Dendritic cell treated with granulocyte-macrophage colony-stimulating factor and Interleukin-4, amounts not matched to agents 40 ng/mL and 50 ng/mL, for 4 days (primary cell): ENCODE data around the gene P2RX3.

Experiments used
- H3K27ac Mint-ChIP-seq: one replicate; pipeline ENCODE4 v1.8.0; 2022; ENCODE audit warnings: mild to moderate bottlenecking, mixed read lengths
- H3K27me3 Mint-ChIP-seq: one replicate; pipeline ENCODE4 v1.8.0; 2022; ENCODE audit warnings: mild to moderate bottlenecking, mixed read lengths
- H3K36me3 Mint-ChIP-seq: one replicate; pipeline ENCODE4 v1.8.0; 2022; ENCODE audit warnings: low read depth, mixed read lengths
- H3K4me1 Mint-ChIP-seq: one replicate; pipeline ENCODE4 v1.8.0; 2022; ENCODE audit warnings: low read depth, mixed read lengths
- H3K4me3 Mint-ChIP-seq: one replicate; pipeline ENCODE4 v1.8.0; 2022; ENCODE audit warnings: mild to moderate bottlenecking, moderate library complexity, mixed read lengths
- H3K9me3 Mint-ChIP-seq: one replicate; pipeline ENCODE4 v1.8.0; 2022; ENCODE audit warnings: mixed read lengths
- intact Hi-C: fragments of 100-400 bp; cut with micrococcal nuclease; formaldehyde crosslinking; loops from one replicate; pipeline ENCODE4 v1.15.0; 2022

The P2RX3 gene

GRCh38 chr11:57370941-57371340, 32.8 kb downstream of the P2RX3 start:
- H3K27ac Mint-ChIP-seq, result no peak overlapping the region

GRCh38 chr11:57373146-57373545, 35.0 kb downstream of the P2RX3 start:
- Mint-ChIP-seq H3K4me1 (peaks cover 35% of the 10 kb centered on the region), H3K27me3 (peaks cover 15% of the 10 kb centered on the region), H3K36me3 (no peaks in the 10 kb centered on the region), H3K9me3 (no peaks in the 10 kb centered on the region), H3K27ac (no peak overlapping the region), H3K4me3 (no peak overlapping the region)
- intact Hi-C loops, result no loop called here

More at GRCh38 chr11:57370941-57371340, 32.8 kb downstream of the P2RX3 start:
- no peak overlapping the region for H3K4me3 Mint-ChIP-seq
- H3K36me3 Mint-ChIP-seq, result no peaks in the 10 kb centered on the region
- H3K9me3 Mint-ChIP-seq, result no peaks in the 10 kb centered on the region
- peaks cover 10% of the 10 kb centered on the region for H3K27me3 Mint-ChIP-seq
- intact Hi-C loops, result no loop called here
- H3K4me1 Mint-ChIP-seq, result peaks cover 44% of the 10 kb centered on the region

GRCh38 chr11:57374966-57375365, 36.8 kb downstream of the P2RX3 start:
- H3K27me3 Mint-ChIP-seq, result peaks cover 17% of the 10 kb centered on the region
- no peaks in the 10 kb centered on the region for H3K36me3 Mint-ChIP-seq
- H3K4me1 Mint-ChIP-seq, result peaks cover 21% of the 10 kb centered on the region
- intact Hi-C loops, result no loop called here
- no peaks in the 10 kb centered on the region for H3K9me3 Mint-ChIP-seq
- no peak overlapping the region for H3K27ac Mint-ChIP-seq
- H3K4me3 Mint-ChIP-seq, result no peak overlapping the region

- H3K27ac Mint-ChIP-seq, result no peak overlapping the region
- intact Hi-C loops, result no loop called here
- peaks cover 20% of the 10 kb centered on the region for H3K27me3 Mint-ChIP-seq
- H3K4me1 Mint-ChIP-seq, result peaks cover 16% of the 10 kb centered on the region
- H3K4me3 Mint-ChIP-seq, result no peak overlapping the region
- H3K36me3 Mint-ChIP-seq, result no peaks in the 10 kb centered on the region
- no peaks in the 10 kb centered on the region for H3K9me3 Mint-ChIP-seq
These were observed 37.3 kb downstream of the P2RX3 start for GRCh38 chr11:57375490-57375889.

- Mint-ChIP-seq H3K9me3 (no peaks in the 10 kb centered on the region), H3K36me3 (no peaks in the 10 kb centered on the region), H3K27ac (no peak overlapping the region), H3K27me3 (peaks cover 22% of the 10 kb centered on the region), H3K4me3 (no peak overlapping the region), H3K4me1 (peaks cover 12% of the 10 kb centered on the region)
- intact Hi-C loops, result no loop called here
These were observed 38.2 kb downstream of the P2RX3 start for GRCh38 chr11:57376095-57377090.

GRCh38 chr11:57377107-57377506, 39.0 kb downstream of the P2RX3 start:
- Mint-ChIP-seq H3K36me3 (no peaks in the 10 kb centered on the region), H3K4me1 (peaks cover 12% of the 10 kb centered on the region), H3K27ac (no peak overlapping the region), H3K9me3 (no peaks in the 10 kb centered on the region), H3K27me3 (peaks cover 22% of the 10 kb centered on the region), H3K4me3 (no peak overlapping the region)
- intact Hi-C loops, result no loop called here

GRCh38 chr11:57378186-57378585, 40.0 kb downstream of the P2RX3 start:
- intact Hi-C loops, result no loop called here
- H3K27ac Mint-ChIP-seq, result no peak overlapping the region
- no peaks in the 10 kb centered on the region for H3K9me3 Mint-ChIP-seq
- no peak overlapping the region for H3K4me3 Mint-ChIP-seq
- no peaks in the 10 kb centered on the region for H3K36me3 Mint-ChIP-seq
- H3K27me3 Mint-ChIP-seq, result peaks cover 22% of the 10 kb centered on the region
- H3K4me1 Mint-ChIP-seq, result peaks cover 11% of the 10 kb centered on the region

- Mint-ChIP-seq H3K4me3 (no peak overlapping the region), H3K27me3 (peaks cover 22% of the 10 kb centered on the region), H3K4me1 (peaks cover 13% of the 10 kb centered on the region), H3K27ac (no peak overlapping the region), H3K9me3 (no peaks in the 10 kb centered on the region), H3K36me3 (no peaks in the 10 kb centered on the region)
- intact Hi-C loops, result no loop called here
These were observed 41.6 kb downstream of the P2RX3 start for GRCh38 chr11:57379732-57380131.

- H3K4me3 Mint-ChIP-seq, result no peak within 1 kb of the TSS
- H3K27me3 Mint-ChIP-seq, result peaks cover 22% of the 10 kb centered on the region
- intact Hi-C loops, result no loop called here
- peaks cover 6% of the 10 kb centered on the region for H3K4me1 Mint-ChIP-seq
- H3K27ac Mint-ChIP-seq, result no peak within 1 kb of the TSS
- no peaks in the 10 kb centered on the region for H3K9me3 Mint-ChIP-seq
- H3K36me3 Mint-ChIP-seq, result no peaks in the 10 kb centered on the region
These were observed 42.8 kb downstream of the P2RX3 start, which contains the start of gene PRG3 for GRCh38 chr11:57380975-57381374. PRG3 (minus strand) TSS chr11:57381150; CDS start chr11:57380708, 442 bp downstream.

- Mint-ChIP-seq H3K4me3 (no peak overlapping the region), H3K9me3 (no peaks in the 10 kb centered on the region), H3K36me3 (no peaks in the 10 kb centered on the region), H3K4me1 (peaks cover 18% of the 10 kb centered on the region), H3K27ac (no peak overlapping the region), H3K27me3 (peaks cover 4% of the 10 kb centered on the region)
- intact Hi-C loops, result no loop called here
These were observed 48.2 kb downstream of the P2RX3 start for GRCh38 chr11:57386178-57386940.

GRCh38 chr11:57387289-57388030, 49.3 kb downstream of the P2RX3 start:
- peaks cover 4% of the 10 kb centered on the region for H3K27me3 Mint-ChIP-seq
- H3K27ac Mint-ChIP-seq, result no peak overlapping the region
- H3K9me3 Mint-ChIP-seq, result no peaks in the 10 kb centered on the region
- peaks cover 23% of the 10 kb centered on the region for H3K4me1 Mint-ChIP-seq
- H3K36me3 Mint-ChIP-seq, result no peaks in the 10 kb centered on the region
- intact Hi-C loops, result no loop called here
- H3K4me3 Mint-ChIP-seq, result no peak overlapping the region

- Mint-ChIP-seq H3K36me3 (no peaks in the 10 kb centered on the region), H3K4me3 (no peak within 1 kb of the TSS), H3K9me3 (no peaks in the 10 kb centered on the region), H3K27ac (no peak within 1 kb of the TSS), H3K27me3 (peaks cover 4% of the 10 kb centered on the region), H3K4me1 (peaks cover 17% of the 10 kb centered on the region)
- intact Hi-C loops, result no loop called here
These were observed 52.4 kb downstream of the P2RX3 start, which contains the start of gene PRG2 for GRCh38 chr11:57390535-57390934. PRG2 (minus strand) TSS chr11:57390650; CDS start chr11:57389944, 706 bp downstream.

GRCh38 chr11:57391111-57391510, 53.0 kb downstream of the P2RX3 start:
- Mint-ChIP-seq H3K4me3 (no peak overlapping the region), H3K27me3 (peaks cover 4% of the 10 kb centered on the region), H3K27ac (no peak overlapping the region), H3K4me1 (peaks cover 17% of the 10 kb centered on the region), H3K36me3 (no peaks in the 10 kb centered on the region), H3K9me3 (no peaks in the 10 kb centered on the region)
- intact Hi-C loops, result no loop called here
